Thoracic aorta (tissue), 2 donors: Measurements from ENCODE around the gene SYNDIG1. TPM values are rescaled to one million over a fixed set of nuclear protein-coding genes. Genes with fewer than 3 reads are reported as not detected.

Experiments used
- ATAC-seq: fragments of 150-250 bp; one replicate; pipeline ENCODE4 v1.8.0; 2017; ENCODE audit warnings: low read depth; ENCODE audit not compliant: insufficient number of reproducible peaks, low FRiP score
- DNase-seq: peaks from one replicate; pipeline ENCODE4 v3.0.0-alpha.2; 2020; ENCODE audit warnings: low spot score
- H3K27ac ChIP-seq, 2 donors: fragments of 200-600 bp; sonication (generic); 1 replicate in 1 of 2; 2 replicates in 1 of 2; pipeline ENCODE4 v1.5.1; 2016; ENCODE audit warnings: mild to moderate bottlenecking in 2 of 2, moderate library complexity in 2 of 2
- H3K27me3 ChIP-seq: fragments of 200-600 bp; sonication (generic); replicated peaks from 2 replicates; pipeline ENCODE4 v1.6.0; 2016; ENCODE audit warnings: mild to moderate bottlenecking; ENCODE audit not compliant: insufficient read depth
- H3K36me3 ChIP-seq: fragments of 200-600 bp; sonication (generic); one replicate; pipeline ENCODE4 v1.5.1; 2016
- H3K4me1 ChIP-seq, 2 donors: fragments of 200-600 bp; sonication (generic); 1 replicate in 1 of 2; 2 replicates in 1 of 2; pipeline versions ENCODE4 v1.5.1 to v1.6.0; 2016; ENCODE audit warnings: low read depth in 2 of 2, mild to moderate bottlenecking in 1 of 2; ENCODE audit not compliant: control insufficient read depth in 1 of 2
- H3K4me3 ChIP-seq: fragments of 200-600 bp; sonication (generic); 2 replicates; pipeline ENCODE4 v1.5.1; 2016; ENCODE audit warnings: mild to moderate bottlenecking
- H3K9me3 ChIP-seq: fragments of 200-600 bp; sonication (generic); 2 replicates; pipeline ENCODE4 v1.5.1; 2016
- CTCF ChIP-seq: fragments of 200-600 bp; sonication (generic); IDR thresholded peaks from one replicate; pipeline ENCODE4 v1.5.1; 2019; ENCODE audit warnings: antibody characterized with exemption
- total RNA-seq, 2 donors: library from RNA; depleted of rRNA; stranded (reverse); fragments of >200 nt; gene quantifications; one replicate each; pipeline versions ENCODE4 v1.1.0 to v1.2.3, GENCODE V29; 2016

Gene SYNDIG1
- total RNA-seq, 2 donors from 2014 or later: 1.8 to 5.4 TPM

GRCh38 chr20:24437196-24438082 is 32.0 kb upstream of the SYNDIG1 start:
- Histone ChIP-seq H3K4me1 (no peaks in the 10 kb centered on the region), H3K9me3 (no peaks in the 10 kb centered on the region), H3K36me3 (no peaks in the 10 kb centered on the region), H3K4me3 (no peak overlapping the region), H3K27ac (no peak overlapping the region), H3K27me3 (no peaks in the 10 kb centered on the region)
- ATAC-seq (no peak), DNase-seq (no peak)
- no peak for TF ChIP-seq CTCF

GRCh38 chr20:24438331-24438730 is 31.1 kb upstream of the SYNDIG1 start:
- ATAC-seq (no peak), DNase-seq (no peak)
- H3K27me3 ChIP-seq: no peaks in the 10 kb centered on the region
- H3K4me3 ChIP-seq: no peak overlapping the region
- no peaks in the 10 kb centered on the region for H3K36me3 ChIP-seq
- no peaks in the 10 kb centered on the region for H3K4me1 ChIP-seq
- no peaks in the 10 kb centered on the region for H3K9me3 ChIP-seq
- TF ChIP-seq CTCF: no peak
- no peak overlapping the region for H3K27ac ChIP-seq

- no peak for ATAC-seq
These were observed 29.6 kb upstream of the SYNDIG1 start for GRCh38 chr20:24439737-24440387.

GRCh38 chr20:24441661-24442060 is 27.8 kb upstream of the SYNDIG1 start:
- no peak for TF ChIP-seq CTCF
- ATAC-seq (no peak), DNase-seq (no peak)
- no peak overlapping the region for H3K4me3 ChIP-seq
- H3K4me1 ChIP-seq: no peaks in the 10 kb centered on the region
- H3K36me3 ChIP-seq: no peaks in the 10 kb centered on the region
- H3K27ac ChIP-seq: no peak overlapping the region
- no peaks in the 10 kb centered on the region for H3K27me3 ChIP-seq
- no peaks in the 10 kb centered on the region for H3K9me3 ChIP-seq

More at GRCh38 chr20:24439737-24440387, 29.6 kb upstream of the SYNDIG1 start:
- H3K4me1 ChIP-seq: no peaks in the 10 kb centered on the region
- H3K4me3 ChIP-seq: no peak overlapping the region
- H3K36me3 ChIP-seq: no peaks in the 10 kb centered on the region
- no peak for DNase-seq
- no peaks in the 10 kb centered on the region for H3K27me3 ChIP-seq
- H3K27ac ChIP-seq: no peak overlapping the region
- TF ChIP-seq CTCF: no peak
- no peaks in the 10 kb centered on the region for H3K9me3 ChIP-seq

- Histone ChIP-seq H3K9me3 (no peaks in the 10 kb centered on the region), H3K4me3 (no peak overlapping the region), H3K27ac (no peak overlapping the region), H3K27me3 (no peaks in the 10 kb centered on the region), H3K36me3 (no peaks in the 10 kb centered on the region), H3K4me1 (no peaks in the 10 kb centered on the region)
- DNase-seq: no peak
- no peak for ATAC-seq
- TF ChIP-seq CTCF: no peak
These were observed 26.5 kb upstream of the SYNDIG1 start for GRCh38 chr20:24442909-24443308.
